GM12873 (cell line): ENCODE results near the gene GAK.

Source experiments
- TF ChIP-seq, protein P1 (sequence below): IDR thresholded peaks from 2 replicates; pipeline ENCODE4 v1.5.1; 2012; ENCODE audit warnings: low read depth, mild to moderate bottlenecking, moderate library complexity, low read length, control low read depth; ENCODE audit not compliant: insufficient read depth; ENCODE audit errors: missing control alignments

Gene GAK

GRCh38 chr4:821631-822030 lies 110.5 kb downstream of the GAK start:
- TF ChIP-seq, protein P1, sequence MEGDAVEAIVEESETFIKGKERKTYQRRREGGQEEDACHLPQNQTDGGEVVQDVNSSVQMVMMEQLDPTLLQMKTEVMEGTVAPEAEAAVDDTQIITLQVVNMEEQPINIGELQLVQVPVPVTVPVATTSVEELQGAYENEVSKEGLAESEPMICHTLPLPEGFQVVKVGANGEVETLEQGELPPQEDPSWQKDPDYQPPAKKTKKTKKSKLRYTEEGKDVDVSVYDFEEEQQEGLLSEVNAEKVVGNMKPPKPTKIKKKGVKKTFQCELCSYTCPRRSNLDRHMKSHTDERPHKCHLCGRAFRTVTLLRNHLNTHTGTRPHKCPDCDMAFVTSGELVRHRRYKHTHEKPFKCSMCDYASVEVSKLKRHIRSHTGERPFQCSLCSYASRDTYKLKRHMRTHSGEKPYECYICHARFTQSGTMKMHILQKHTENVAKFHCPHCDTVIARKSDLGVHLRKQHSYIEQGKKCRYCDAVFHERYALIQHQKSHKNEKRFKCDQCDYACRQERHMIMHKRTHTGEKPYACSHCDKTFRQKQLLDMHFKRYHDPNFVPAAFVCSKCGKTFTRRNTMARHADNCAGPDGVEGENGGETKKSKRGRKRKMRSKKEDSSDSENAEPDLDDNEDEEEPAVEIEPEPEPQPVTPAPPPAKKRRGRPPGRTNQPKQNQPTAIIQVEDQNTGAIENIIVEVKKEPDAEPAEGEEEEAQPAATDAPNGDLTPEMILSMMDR, result no peak

DNA sequence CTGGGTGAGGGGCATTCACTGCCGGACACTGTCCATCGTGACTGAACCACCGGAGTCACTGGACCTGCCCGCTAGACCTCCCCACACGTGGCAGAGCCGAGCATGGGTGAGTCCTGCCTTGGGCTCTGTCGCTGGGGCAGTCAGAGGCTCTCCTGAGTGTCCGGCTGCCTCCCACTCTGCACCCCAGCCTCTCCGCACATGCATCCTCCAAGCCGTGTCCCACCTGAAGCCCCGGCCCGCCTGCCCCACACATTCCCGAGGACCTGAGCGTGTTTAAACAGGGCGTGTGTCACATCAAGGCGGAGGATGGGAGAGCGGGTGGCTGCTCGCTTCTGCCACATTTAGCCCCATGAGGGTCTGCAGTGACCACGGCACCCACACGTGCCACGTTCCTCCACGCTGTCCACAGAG lies 110.9 kb downstream of the GAK start:
- TF ChIP-seq, protein P1, result no peak

DNA sequence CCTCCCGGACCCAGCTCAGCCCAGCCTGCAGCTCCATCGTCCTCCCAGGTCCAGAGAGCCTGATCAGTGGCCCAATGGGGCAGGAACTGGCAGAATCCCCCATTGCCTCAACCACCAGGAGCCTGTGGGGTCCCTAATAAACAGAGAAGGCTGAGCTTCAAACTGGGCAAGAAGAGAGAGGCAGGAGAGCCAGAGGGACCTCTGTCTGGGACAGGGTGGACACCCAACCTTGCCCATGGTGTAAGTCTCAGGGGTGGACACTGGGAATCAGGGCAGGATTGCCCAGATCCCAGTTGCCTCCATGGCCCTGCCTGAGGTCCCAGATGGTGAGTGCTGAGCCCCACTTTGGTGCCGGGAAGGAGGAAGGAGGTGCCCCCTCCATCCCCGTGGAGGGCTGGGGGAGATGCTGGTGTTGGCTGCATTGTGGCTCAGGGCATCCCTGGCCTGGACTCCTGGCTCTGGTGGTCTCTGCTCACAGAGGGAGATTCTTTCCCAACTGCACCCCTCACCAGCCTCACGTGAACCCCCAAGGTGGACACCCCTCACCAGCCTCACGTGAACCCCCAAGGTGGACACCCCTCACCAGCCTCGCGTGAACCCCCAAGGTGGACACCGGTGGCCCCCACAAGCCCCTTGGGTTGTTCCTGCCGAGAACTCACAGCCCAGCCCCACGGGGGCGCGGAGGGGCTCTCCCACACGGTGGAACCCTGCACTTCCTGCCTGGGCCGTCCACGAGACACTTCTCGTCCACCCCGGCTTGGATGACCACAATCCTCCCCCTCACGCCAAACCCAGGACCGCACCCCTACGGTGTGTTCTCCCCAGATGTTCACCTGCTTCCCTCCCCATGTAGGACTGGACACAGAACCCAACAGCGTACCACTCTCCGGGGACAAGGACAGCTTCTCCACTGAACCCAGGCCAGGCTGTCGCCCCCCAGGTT lies 111.6 kb downstream of the GAK start:
- TF ChIP-seq, protein P1, result no peak

- TF ChIP-seq, protein P1, result no peak
Measured at GRCh38 chr4:819401-820229, 112.5 kb downstream of the GAK start.

- TF ChIP-seq, protein P1, result no peak
Measured at GRCh38 chr4:818106-818921, 113.8 kb downstream of the GAK start.

DNA sequence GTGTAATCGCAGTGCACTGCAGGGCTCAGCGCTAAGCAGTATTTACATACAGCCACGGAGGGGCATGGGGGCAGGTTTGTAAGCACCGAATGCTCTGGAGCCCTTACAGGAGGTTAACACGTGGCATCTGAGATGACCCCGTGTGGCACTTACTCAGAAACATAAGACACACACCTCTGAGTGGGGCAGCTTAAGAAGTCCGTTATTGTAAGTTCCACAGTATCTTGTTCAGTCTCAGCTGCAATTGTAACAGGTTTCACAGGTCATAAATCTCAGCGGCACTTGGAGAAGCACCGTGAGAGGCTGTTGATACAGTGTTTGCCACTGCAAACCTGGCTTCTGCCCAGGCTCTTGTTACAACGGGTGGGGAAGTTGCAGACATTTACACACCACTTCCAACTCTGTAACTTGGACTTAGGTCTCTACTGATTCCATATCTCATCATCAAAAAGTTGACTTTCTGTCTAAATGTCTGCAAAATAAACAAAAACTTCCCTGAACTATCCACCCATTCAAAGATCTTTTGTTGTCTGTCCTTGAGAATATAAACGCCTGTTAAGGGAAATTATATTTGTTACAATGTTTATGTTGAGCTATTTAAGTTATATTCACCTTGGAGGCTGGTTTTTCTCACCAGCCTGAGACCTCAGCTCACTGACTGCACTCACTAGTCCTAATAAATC lies 116.5 kb downstream of the GAK start:
- TF ChIP-seq, protein P1, result no peak
